ENCODE results near the gene MTA2. TPM values are rescaled to one million over a fixed set of nuclear protein-coding genes. Genes with fewer than 3 reads are reported as not detected.

Gene MTA2
- 82.3 to 87.1 TPM (median 85.2 TPM) in 5 replicates for total RNA-seq (2022; extraction: Qiagen RNA extraction)

DNA sequence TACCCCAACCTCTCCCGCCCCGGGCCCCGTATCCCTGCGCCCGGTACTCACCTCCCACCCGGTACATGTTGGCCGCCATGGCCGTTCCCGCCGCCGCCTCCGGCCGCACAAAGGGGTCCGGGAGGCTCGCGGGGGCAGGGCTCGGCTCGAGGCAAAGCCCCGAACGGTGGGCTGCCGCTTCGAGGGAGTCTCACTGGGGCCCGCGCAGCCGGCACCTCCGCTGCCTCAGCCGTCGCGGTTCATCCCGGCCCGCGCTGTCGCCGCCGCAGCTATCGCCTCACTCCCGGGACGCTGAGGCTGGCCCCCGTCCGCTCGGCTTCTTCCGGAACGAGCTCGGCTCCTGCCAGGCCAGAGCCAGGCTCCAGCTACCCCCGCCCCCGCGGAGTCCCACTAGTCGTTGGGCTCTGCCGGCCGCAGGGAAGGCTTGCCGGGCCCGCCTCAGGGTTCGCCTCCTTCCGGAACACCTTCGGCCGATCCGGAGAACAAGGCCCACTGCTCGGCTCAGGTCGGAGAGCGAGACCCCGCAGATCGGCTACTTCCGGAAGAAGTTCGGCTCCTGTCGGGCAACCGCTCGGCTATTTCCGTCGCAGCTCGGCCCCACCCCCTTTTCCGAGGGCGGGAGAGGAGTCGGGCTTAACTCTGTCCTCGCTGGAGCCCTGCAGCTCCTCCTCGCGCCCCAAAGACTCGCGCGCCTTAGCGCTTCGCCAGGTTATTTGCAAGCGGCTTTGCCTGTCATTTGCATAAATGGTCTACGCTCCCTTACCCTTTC, at the start of gene MTA2:
MTA2 (minus strand) TSS at position 494 of the 769 bp plus-strand sequence; CDS start at position 79, 415 bp downstream.

DNA sequence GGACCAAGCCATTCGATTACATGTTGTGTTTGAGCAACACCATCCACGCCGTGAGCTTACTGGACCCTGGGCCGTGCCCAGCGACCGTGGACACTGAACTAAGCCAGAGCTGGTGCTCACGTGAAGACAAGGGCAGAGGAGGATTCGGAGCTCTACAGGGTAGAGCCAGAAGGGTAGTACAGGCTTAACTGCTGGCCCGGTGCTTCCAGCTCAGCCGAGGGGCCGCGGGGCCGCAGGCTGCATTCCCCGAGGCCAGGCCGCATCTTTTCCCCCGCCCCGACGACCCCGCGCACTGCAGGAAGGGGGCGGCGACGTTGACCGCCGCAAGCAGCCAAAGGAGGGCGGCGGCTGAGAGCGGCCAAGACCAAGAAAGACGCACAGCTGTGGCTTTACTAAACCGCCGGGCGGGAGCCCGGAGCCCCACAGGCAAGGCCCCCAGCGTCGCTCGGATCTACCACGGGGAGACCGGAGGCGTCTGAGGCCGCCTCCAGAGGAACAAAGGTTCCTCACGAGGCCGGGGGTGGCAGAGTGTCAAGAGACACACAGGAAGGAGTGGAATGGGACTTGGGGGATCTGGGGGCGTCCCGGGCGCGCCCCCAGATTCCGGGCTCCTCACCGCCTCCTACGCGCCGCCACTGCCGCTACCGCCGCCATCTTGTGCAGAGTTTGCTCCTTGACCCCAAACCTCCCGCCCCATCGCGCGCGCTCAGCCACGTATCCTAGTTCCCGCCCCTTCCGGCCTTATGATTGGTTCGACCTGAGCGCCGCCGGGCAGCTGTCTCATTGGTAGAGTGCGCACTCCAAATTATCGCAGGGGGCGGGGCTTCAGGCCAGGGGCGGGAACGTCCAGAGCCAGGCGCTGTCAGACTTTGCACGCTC, 44.5 kb upstream of the MTA2 start, which contains the start of gene GANAB:
GANAB (minus strand) TSS at position 668 of the 879 bp plus-strand sequence; CDS start at position 654, 14 bp downstream.

DNA sequence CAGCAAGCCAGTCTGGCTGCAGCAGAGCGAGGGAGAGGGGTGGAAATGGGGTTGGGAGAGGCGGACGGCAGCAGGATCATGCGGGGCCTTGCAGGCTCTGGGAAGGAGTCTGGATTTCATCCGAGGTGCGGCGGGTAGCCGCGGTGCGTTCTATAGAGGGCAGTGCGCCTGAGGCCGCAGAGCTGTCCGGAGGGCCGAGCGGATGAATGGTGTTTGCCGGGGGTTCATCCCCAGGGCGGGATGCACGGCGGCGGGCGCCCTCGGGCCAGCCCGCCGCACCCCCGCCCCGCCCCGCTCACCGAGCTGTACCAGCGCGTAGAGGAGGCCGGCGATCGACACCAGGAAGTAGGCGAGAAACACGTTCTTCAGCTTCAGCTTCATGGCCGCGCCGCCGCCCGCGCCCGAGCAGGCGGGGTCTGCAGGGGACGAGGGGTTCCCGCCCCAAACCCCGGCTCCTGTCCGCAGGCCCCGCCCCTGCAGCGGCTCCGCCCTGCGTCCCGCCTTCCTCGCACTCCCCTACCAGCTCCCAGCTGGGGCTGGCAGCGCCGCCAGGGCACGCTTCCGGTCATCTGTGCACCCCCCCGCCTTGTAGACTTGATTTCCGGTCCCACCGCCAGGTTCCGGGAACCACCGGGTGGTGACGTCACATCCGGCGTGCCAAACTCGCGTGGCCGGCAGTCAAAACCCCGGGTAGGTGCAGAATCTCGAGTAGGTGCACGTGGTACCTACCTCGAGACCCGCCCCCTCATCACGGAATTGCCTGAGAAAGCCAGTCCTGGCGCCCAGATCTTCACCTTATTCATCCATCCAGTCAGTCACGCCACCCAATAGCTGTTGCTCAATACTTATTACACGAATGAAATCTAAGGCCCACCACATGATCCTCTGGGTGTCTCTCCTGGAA, 20.2 kb upstream of the MTA2 start, which contains the start of gene B3GAT3:
B3GAT3 (minus strand) TSS at position 420 of the 904 bp plus-strand sequence; CDS start at position 381, 39 bp downstream.

DNA sequence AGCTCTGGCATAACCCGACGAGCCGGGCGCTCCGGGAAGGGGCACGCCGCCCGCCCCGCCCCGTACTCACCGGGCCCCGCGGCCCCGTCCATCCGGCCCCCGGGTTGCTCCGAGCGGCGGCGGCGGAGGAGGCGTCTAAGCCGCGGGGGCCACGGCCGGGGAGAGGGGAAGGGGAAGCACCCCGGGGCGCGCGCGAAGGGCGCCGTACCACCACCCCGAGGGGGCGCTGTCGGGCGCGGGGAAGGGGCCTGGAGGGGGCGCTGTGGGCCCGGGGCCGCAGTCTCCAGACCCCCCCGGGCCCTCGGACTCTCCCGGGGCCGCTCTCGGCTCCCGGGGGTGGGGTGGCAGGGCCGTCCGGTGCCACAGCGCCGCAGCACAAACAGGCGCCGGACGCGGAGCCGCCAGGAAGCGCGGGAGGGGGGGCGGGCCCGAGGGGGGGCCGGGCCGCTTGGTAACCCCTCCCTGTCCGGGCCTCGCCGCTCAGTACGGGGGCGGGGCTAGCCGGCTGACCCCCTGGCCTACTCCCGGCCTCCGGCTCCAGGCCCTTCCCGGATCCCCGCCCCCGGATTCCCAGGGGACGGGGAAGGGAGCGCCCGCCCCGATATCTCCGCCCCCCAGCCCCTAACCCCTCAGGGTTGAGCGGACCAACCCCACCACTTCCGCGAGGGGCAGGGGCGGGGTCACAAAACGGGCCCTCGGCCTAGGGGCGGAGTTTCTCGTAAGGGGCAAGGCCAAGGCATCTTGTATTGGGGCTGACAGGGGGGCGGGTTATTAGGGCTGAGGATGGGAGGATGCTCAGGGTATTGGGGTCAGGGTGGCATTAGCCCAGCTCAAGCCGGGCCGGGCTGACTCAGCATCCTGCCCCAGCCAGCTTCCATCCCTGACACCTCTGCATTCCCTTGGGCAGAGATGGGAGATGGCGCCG, 11.0 kb upstream of the MTA2 start, which contains the start of the genes EML3 and ROM1:
EML3 (minus strand) TSS at position 410 of the 925 bp plus-strand sequence; CDS start at position 92, 318 bp downstream.
ROM1 (plus strand) TSS at position 892 of the 925 bp plus-strand sequence; CDS start at position 917, 25 bp downstream.

DNA sequence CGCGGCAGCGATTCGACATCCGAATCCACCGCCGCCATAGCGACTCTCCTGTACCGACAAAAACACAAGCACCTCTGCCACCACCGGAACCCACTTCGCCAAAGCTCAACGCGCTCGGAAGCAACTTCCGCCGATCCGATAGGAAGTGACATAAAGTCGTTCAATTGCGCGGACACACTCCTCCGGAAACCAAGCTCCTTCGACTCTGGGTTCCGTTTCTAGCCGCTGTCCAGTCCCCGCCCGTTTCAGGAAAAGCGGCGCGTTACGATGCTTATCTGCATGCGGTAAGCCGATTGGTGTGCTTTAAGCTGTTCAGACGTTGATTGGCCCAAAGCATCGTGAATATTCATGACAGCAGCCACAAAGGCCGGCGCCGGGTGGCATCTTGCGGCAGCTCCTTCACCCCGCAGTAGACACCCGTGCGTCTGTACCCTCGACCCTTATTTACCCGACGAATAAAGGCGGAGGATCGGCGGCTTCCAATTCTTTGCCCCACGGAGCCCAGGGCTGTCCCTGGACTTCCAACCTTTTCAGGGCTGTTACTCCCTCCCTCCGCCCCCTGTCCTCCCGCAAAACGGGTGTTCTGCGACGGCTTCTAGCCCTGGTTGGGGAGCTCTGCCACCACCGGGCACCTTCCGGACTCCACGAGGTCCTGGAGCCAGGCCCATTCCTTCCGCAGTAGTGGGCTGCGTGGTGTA, 10.1 kb downstream of the MTA2 start, which contains the start of gene TUT1:
TUT1 (minus strand) TSS at position 76 of the 698 bp plus-strand sequence; CDS start at position 38, 38 bp downstream.

DNA sequence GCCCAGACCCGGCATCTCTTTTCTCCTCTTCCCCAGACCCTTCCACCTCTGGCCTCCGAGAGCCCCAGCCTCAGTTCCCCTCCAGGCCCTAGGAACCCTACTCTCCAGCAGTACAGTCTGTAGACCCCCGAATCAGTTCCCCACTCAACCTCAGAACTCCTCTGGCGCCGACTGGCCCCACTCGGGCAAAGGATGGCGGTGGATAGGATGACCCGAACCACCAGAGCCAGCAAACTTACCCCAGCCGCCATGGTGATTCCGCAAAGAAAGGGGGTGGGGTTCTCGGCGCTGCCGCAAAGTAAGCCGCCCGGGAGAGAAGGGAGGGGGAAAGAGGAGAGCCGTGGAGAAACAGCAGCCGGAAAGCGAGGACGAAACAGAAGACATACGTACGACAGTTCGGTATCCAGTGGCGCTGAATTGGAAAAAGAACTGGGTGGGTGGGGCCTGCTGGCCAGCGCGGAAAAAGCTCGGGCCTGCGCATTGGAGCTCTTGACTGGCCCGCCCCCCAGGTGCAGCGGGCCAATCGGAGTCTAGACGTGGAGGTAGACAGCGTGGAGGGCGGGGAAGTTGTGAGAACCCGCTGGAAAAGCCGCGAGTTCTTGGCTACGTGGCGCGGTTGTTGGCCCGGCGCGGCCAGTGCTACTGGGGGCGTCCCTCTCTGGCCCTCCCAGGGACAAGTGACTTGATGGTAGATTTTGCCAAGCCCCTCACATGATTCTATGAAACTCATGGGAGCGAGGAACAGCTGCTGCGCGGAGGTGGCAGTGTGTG, 27.9 kb downstream of the MTA2 start, which contains the start of gene EEF1G:
EEF1G (minus strand) TSS at position 300 of the 771 bp plus-strand sequence; CDS start at position 251, 49 bp downstream.

DNA sequence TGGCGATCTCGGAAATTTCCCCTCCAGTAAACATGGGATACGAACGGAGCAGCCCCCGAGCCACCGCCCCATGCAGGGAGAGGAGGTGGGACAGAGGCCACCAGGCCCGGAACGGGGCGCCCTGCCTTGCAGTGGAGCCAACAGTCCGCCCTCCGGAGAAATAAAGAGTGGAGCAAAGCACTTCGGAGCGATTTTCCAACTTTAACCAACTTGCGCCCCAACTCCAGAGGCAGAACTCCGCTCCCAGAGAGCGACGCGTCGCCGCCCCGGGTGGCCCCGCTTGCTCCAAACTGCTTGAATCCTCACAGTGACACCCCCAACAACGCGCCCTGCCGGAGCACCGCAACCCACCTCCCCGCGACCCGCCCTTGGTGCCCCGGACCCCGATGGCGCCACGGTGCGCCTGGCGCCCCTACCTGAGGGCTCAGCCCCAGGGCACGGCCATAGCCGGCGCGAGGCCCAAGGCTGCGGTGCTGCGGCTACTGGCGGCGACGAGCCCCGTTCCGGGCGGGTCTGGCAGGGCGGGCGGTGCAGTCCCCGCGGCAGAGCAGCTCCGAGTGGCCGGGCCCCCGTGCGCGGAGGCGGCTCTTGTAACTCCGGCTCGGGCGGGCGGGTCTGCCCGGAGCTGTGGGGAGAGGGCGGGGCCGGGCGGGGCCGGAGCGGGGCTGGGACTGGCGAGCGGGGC, 55.3 kb downstream of the MTA2 start, which contains the start of gene AHNAK:
AHNAK (minus strand) TSS at position 563 of the 685 bp plus-strand sequence. CDS start 10,708 bp downstream, outside the sequence.

Other genes with a start within 250 kb of the MTA2 start
- gene SCGB1A1, start 182.8 kb downstream of the MTA2 start, total RNA-seq (2022; extraction: Qiagen RNA extraction), result 0.23 to 0.45 TPM in 2 of 5 replicates, not detected in the others
- 188 to 239 TPM (median 218 TPM) in 5 replicates for gene AHNAK, start 55.1 kb downstream of the MTA2 start, total RNA-seq (2022; extraction: Qiagen RNA extraction)
- 1,877 to 2,027 TPM (median 1,998 TPM) in 5 replicates for gene EEF1G, start 28.0 kb downstream of the MTA2 start, total RNA-seq (2022; extraction: Qiagen RNA extraction)
- gene TUT1, start 10.3 kb downstream of the MTA2 start, total RNA-seq (2022; extraction: Qiagen RNA extraction), result 14.0 to 17.0 TPM (median 16.4 TPM) in 5 replicates
- 17.8 to 28.8 TPM (median 24.5 TPM) in 5 replicates for gene EML3, start 10.9 kb upstream of the MTA2 start, total RNA-seq (2022; extraction: Qiagen RNA extraction)
- 3.3 to 5.0 TPM (median 3.6 TPM) in 5 replicates for gene ROM1, start 11.4 kb upstream of the MTA2 start, total RNA-seq (2022; extraction: Qiagen RNA extraction)
- 41.3 to 60.1 TPM (median 57.5 TPM) in 5 replicates for gene B3GAT3, start 20.1 kb upstream of the MTA2 start, total RNA-seq (2022; extraction: Qiagen RNA extraction)
- 238 to 279 TPM (median 270 TPM) in 5 replicates for gene GANAB, start 44.7 kb upstream of the MTA2 start, total RNA-seq (2022; extraction: Qiagen RNA extraction)
- gene INTS5, start 51.4 kb upstream of the MTA2 start, total RNA-seq (2022; extraction: Qiagen RNA extraction), result 16.8 to 22.4 TPM (median 21.7 TPM) in 5 replicates
- gene C11orf98, start 63.3 kb upstream of the MTA2 start, total RNA-seq (2022; extraction: Qiagen RNA extraction), result 125 to 145 TPM (median 136 TPM) in 5 replicates
- 10.5 to 19.1 TPM (median 16.3 TPM) in 5 replicates for gene CSKMT, start 63.4 kb upstream of the MTA2 start, total RNA-seq (2022; extraction: Qiagen RNA extraction)
- 24.6 to 39.0 TPM (median 37.5 TPM) in 5 replicates for gene UQCC3, start 69.8 kb upstream of the MTA2 start, total RNA-seq (2022; extraction: Qiagen RNA extraction)
- gene LBHD1, start 70.4 kb upstream of the MTA2 start, total RNA-seq (2022; extraction: Qiagen RNA extraction), result 3.6 to 6.2 TPM (median 5.3 TPM) in 5 replicates
- 106 to 130 TPM (median 120 TPM) in 5 replicates for gene UBXN1, start 77.2 kb upstream of the MTA2 start, total RNA-seq (2022; extraction: Qiagen RNA extraction)
- gene LRRN4CL, start 87.7 kb upstream of the MTA2 start, total RNA-seq (2022; extraction: Qiagen RNA extraction), result 0.04 to 0.21 TPM (median 0.05 TPM) in 4 of 5 replicates, not detected in the other
- 60.0 to 87.1 TPM (median 74.6 TPM) in 5 replicates for gene BSCL2, start 105.6 kb upstream of the MTA2 start, total RNA-seq (2022; extraction: Qiagen RNA extraction)
- gene GNG3, start 105.8 kb upstream of the MTA2 start, total RNA-seq (2022; extraction: Qiagen RNA extraction), result not detected in 5 replicates
- 37.2 to 44.0 TPM (median 41.2 TPM) in 5 replicates for gene HNRNPUL2, start 125.6 kb upstream of the MTA2 start, total RNA-seq (2022; extraction: Qiagen RNA extraction)
- 28.7 to 36.6 TPM (median 32.6 TPM) in 5 replicates for gene TTC9C, start 126.6 kb upstream of the MTA2 start, total RNA-seq (2022; extraction: Qiagen RNA extraction)
- 1.1 to 1.9 TPM (median 1.6 TPM) in 5 replicates for gene ZBTB3, start 152.3 kb upstream of the MTA2 start, total RNA-seq (2022; extraction: Qiagen RNA extraction)
- gene POLR2G, start 159.7 kb upstream of the MTA2 start, total RNA-seq (2022; extraction: Qiagen RNA extraction), result 170 to 189 TPM (median 182 TPM) in 5 replicates
- 11.0 to 17.5 TPM (median 16.0 TPM) in 5 replicates for gene TAF6L, start 169.5 kb upstream of the MTA2 start, total RNA-seq (2022; extraction: Qiagen RNA extraction)
- gene TMEM179B, start 185.5 kb upstream of the MTA2 start, total RNA-seq (2022; extraction: Qiagen RNA extraction), result 67.4 to 99.6 TPM (median 90.7 TPM) in 5 replicates
- gene TMEM223, start 190.1 kb upstream of the MTA2 start, total RNA-seq (2022; extraction: Qiagen RNA extraction), result 18.0 to 32.7 TPM (median 32.4 TPM) in 5 replicates
- gene NXF1, start 203.6 kb upstream of the MTA2 start, total RNA-seq (2022; extraction: Qiagen RNA extraction), result 45.8 to 57.7 TPM (median 52.5 TPM) in 5 replicates
- 19.9 to 27.8 TPM (median 25.5 TPM) in 5 replicates for gene STX5, start 230.2 kb upstream of the MTA2 start, total RNA-seq (2022; extraction: Qiagen RNA extraction)
- gene TEX54, start 231.0 kb upstream of the MTA2 start, total RNA-seq (2022; extraction: Qiagen RNA extraction), result not detected in 5 replicates
- gene WDR74, start 237.7 kb upstream of the MTA2 start, total RNA-seq (2022; extraction: Qiagen RNA extraction), result 78.6 to 86.1 TPM (median 84.6 TPM) in 5 replicates

Measured in A549 treated with CORT108297 at 1 μM for 4 hours (cell line).